CD4-positive, alpha-beta T cell treated with Interferon alpha-2 for 1 hour (primary cell): ENCODE data around the gene CFAP97.
"Not testable (repeated sequence)": the region's sequence is repeated elsewhere in the genome, so short reads cannot be mapped to it uniquely, and the experiment has no call there.

Source experiments
- DNase-seq, 2 donors: peaks; one replicate each; pipeline ENCODE4 v3.0.0-alpha.2; 2020 to 2022

CFAP97 gene

DNA sequence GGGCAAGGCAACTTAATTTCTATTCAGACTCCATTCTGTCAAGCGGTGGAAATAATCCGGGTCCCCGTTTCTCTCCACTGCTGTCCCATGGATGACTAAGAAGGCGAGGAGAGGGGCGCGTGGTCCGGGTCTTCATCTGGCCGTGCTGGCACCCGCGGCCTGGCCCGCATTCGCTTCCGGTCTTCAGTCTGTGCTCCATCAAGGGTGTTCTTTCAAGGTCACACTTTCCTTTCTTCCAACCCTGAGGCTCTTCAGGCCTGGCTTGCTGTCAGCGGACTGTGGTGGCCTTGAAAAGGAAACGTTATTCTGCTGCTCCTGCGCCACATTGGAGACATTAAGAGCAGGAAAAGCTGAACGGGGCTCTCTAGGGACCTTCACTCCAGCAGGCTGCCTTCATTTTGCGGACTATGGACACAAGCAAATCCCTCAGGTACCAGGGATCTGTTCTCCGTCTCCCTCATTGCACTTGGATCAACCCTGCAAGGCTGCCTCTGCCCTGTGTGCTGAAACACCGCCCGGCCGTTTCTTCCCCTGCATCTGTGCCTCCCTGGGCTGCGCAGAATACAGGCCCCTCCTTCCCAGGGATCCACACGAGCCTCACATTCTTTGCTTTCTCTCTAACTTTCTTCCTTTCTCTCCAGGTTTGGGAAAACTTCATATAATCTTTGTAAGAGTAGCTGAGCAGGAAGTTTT lies 66.4 kb downstream of the CFAP97 start:
- DNase-seq = no peak

DNA sequence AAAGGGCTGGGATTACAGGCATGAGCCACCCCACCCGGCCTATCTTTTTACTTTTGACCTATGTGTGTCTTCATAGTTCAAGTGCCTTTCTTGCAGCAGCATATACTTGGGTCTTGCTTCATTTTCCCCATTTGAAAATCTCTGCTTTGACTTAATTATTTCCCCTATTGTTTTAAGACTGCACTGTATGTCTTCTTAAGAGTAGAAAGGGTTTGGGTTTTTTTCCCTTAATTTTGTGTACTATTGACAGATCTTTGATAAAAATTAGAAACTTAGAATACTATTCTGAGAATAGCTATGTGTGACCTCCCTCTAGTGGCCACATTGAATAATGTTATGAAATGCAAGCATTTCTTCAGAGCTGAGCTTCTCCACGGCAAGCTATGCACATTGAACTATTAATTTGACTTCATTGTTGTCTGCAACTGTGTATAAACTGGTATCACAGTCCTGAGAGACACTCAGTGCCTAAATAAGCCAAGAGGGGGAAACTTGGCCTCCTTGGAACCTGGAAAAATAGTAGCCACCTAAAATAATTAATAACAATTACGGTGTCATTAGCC lies 69.4 kb downstream of the CFAP97 start:
- peak in 1 of 2 donors; percentile 62 for DNase-seq

DNA sequence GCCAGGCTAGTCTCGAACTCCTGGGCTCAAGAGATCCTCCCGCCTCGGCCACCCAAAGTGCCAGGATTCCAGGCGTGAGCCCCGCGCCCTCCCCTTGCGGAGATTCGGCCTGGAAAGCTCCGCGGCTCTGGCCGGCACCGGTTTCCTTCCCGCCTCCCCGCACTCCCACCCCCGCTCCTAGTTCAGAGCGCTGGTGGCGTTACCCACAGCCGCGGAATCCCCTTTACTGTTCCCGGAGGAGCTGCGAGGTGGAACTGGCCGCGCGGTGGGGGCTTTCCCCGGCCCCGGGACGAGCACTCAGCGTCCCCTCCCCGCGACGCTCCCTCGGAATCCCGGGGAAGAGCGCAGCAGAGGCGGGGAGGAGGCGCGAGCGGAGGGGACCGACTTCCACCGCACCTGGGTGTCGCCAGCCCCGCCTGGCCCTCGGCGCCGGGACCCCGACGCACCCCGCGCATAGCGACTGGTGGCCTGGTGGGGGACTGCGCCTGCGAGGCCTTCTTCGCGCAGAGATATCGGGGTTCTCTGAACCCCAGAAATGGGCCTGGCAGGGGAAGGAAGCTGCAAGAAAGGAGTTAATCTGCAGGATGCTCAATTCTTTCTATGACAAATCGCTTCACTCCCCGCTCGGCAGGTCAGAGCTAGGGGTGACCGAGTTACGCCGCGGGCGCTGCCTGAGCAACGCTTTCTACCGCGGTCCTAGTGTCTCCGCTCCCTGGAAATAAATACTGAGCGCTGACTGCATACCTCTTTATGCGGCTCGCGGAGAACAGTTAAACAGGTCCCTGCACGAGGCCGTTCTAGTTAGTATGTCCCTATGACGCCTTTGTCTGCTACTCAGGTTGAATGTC lies 75.3 kb downstream of the CFAP97 start:
- peak in 1 of 2 donors; percentile 36 for DNase-seq

DNA sequence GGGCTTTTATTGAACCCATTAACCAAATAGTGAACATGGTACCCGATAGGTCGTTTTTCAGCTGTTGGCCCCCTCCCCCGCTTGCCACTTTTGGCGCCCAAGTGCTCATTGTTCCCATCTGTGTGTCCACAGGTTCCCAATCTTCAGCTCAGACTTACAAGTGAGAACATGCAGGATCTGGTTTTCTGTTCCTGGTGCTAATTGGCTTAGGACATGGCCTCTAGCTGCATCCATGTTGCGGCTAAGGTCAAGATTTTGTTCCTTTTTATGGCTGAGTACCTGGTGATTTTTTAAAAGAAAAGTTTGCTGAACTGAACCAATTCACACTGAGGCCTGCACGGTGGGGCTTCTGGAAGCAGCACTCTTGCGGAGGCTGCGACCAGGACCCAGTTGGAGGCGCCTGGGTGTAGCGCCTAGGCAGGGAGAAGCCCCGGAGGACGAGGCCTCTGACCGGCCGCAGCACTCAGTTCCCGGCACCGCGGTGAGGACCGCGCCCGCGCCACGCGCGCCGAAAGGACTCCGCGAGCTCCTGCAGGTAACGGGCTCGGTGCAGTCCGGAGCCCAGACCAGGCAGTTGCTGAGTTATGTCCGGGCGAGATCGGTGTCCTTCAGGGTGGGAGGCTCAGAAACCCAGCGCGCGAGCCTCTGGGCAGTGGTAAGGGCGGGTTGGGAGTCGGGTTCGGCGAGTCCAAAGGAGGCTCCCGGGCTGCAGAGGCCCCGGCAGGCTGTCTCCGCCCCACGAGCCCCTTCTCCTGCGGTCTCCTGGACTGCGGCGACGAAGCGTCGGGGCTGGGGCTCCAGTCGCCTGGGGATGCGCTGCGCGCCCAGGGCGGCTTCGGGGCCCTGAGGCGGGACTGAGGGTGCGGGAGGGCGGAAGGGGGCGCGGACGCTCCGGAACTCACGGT lies 76.5 kb downstream of the CFAP97 start:
- DNase-seq = no peak

DNA sequence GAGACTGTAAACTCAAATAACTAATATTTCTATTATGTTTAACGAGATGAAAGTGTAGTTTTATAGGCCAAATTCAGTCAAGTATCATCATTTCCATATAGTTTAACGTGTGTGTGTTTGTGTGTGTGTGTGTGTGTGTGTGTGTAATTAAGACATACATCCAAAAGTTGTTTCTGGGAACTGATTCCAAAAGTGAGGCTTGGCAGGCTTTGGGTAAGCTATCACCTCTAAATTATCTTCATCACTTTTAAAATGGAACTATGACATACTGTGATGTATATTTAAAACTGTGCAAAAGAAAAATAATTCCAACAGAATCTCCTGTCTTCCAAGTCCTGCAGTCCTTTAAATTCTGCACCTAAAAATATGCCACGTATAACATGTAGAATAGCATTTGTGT lies 79.8 kb downstream of the CFAP97 start:
- no peak for DNase-seq

DNA sequence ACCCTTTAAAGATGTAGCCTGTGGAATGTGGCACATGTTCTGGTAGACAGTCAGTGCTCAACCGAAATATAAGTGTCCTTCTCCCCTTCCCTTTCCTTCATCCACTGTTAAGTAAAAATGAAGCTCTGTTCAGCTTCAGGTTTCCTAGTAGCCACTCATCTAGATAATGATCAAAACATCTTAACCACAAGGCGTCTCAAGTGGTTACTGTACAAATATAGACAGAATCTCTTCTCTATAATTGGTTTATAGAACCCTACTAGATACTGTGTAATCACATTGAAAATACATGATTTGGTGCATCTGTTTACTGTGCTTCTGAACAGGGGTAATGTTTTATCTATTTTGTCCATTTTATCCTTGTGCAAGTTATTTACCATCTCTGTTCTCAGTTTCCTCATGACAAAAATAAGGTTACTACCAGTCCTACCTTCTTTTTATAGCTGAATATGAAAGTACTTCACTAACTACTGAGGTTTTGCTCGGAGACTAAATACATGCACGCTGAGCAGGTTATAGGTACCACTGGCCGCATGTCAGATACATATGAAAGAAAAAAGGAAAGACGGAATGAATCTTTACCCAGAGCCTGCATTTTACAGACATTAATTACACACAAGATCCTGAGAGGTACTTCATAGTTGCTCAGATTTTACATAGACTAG lies 81.0 kb downstream of the CFAP97 start:
- DNase-seq = no peak

DNA sequence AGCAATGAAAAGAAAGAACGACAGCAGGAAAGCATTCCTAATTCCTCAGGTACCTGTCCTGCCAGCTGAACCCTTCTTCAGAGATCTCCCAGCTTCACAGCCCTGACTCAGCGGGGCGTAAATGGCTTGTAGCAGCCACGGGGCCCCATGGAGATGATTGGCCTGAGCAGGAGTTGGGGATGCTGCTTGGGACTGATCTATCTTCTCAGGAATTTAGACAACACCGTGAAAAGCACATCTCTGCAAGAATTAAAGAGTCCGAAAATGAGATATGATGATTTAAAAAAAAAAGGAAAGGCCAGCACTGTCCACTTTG lies 83.2 kb downstream of the CFAP97 start:
- no peak for DNase-seq

DNA sequence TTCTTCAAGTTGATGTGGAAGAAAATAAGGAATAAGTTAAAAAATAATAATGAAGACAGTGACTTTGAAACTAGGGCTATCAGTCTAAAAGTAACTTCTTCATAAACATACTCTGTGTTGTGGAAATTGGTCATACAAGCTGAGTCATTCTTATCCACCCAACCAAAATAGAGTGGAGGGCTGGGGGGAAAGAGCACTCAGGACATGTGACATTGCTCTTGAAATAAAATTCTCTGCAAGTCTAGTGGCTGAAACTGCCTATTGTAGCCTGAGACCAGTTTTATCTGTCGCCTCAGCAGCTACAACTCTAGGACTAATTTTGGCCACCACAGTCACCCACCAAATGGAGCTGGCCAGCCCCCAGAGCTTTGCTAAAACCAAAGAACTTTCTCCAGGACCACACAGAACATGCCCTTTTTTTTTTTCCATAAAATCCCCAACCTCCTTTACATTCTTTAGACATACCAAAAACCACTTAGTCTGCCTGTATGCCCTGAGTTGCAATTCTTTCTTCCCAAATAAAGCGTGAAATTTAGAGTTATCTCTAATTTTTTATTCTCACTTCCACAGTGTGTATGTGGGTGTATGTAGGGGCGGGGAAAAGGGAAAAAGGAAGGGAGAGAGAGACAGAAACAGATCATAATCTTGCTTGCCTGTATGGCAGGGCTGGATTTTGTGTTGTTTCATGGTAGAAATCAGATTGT lies 83.7 kb downstream of the CFAP97 start:
- DNase-seq = no peak

DNA sequence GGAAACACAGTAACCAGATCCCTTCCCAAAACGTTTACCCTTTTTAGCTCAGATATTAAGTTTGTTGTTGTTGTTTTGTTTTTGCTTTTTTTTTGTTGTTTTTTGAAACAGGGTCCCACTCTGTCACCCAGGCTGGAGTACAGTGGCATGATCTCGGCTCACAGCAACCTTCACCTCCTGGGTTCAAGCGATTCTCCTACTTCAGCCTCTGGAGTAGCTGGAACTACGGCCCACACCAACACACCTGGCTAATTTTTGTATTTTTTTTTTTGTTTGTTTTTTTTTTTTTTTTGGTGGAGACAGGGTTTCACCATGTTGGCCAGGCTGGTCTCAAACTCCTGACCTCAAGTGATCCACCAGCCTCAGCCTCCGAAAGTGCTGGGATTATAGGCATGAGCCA lies 84.3 kb downstream of the CFAP97 start:
- not testable (repeated sequence) for DNase-seq

DNA sequence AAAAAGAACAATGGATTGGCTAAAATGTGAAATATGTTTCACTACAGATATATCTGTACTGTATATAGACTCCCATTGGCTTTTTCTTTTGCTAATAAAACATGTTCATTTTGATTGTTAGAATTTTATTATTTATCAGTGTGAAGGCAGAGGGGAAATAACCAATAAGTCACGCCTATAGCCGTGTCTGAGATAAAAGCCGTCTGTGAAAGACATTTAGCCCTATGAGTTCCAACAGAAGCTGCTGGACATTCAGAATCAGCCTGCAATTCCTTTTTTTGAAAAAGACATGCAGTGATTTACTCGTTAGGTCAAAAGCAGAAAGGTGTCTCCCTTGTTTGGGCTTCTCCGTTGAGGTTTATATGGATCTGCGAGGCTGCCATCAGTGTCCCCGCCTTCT lies 84.9 kb downstream of the CFAP97 start:
- no peak for DNase-seq

DNA sequence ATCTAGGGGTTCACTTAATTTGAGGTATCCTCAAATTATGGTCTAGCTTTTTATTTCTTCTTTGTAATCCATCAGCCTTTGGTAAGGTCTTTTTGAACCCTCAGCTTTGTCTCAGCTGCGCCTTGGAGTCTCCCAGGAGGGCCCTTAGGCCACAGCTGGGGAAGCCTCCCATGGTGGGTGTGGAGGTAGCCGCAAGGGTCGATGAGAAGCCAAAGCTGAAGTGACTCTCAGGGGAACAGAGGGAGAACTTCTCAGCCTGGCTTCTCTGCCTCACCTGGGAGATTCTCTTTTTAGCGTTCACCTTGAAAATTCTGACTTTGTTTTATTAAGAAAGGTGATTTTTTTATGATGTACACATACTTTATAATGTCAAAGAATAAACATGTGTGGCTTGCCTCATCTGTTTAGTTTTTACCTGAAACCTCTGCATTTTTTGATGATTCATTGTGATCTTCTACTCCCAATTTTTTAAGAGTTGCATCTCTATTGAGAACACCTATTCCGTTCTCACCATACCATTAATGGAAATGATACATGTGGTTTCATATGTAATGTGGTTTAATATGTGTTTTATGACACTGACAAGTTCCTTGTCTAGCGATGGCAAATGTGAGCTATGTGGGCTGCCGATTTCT lies 86.4 kb downstream of the CFAP97 start:
- DNase-seq = no peak

DNA sequence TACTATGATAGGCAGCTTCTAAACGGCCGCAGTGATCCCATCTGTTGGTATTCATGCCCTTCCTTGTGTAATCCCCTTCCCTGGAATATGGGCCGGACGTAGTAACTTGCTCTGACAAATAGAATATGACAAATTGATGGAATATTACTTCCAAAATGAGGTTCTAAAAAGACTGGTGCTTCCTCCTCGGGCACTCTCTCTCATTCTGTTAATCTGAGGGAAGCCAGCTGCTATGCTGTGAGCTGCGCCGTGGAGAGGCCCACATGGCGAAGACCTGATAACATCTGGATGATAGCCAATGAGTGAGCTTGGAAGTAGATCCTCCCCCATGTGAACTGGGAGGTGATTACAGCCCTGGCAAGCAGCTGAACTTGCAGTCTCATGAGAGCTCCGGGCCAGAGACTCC lies 88.0 kb downstream of the CFAP97 start:
- no peak for DNase-seq

DNA sequence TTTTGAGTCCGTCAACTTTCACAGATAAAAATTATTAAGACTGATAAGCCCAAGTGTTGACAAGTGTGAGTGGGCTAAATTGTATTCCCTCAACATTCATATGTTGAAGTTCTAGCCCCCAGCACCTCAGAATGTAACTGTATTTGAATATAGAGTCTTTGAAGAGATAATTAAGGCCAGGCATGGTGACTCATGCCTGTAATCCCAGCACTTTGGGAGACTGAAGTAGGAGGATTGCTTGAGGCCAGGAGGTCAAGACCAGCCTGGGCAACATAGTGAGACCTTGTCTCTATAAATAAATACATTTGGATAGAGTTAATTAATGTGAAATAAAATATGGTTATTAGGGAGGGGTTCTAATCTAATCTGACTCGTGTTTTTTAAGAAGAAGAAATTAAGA lies 90.5 kb downstream of the CFAP97 start:
- DNase-seq = no peak

DNA sequence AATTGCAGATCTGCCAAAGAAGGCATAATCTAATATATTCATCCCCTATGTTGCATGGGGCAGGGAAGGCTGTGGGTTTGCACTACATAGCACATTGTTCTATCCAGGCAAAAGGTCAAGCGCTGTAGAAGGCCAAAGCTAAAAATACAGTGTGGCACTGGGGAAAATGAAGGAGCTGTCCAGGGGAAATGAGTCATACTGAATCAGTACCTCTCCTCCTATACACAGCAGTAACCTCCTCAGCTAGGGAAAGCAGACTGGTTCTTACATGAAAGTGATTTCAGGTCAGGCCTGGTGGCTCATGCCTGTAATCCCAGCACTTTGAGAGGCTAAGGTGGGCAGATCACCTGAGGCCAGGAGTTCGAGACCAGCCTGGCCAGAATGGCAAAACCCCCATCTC lies 91.7 kb downstream of the CFAP97 start:
- DNase-seq = no peak

DNA sequence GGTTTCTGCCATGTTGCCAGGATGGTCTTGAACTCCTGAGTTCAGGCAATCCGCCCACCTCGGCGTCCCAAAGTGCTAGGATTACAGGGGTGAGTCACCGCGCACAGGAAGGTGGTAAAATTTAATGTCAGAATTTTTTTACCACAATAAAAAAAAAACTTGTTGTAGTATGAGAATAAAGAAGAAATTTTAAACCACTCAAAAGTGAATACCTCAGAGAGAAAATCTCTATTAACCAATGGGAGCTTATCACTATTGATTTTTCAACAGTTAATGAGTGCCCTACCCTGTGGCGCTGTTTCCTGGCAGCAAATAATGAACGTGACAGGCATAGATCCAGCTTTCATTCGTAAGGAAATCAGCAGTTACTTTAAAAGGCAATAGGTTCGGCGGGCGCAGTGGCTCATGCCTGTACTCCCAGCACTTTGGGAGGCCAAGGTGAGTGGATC lies 93.4 kb downstream of the CFAP97 start:
- no peak for DNase-seq

DNA sequence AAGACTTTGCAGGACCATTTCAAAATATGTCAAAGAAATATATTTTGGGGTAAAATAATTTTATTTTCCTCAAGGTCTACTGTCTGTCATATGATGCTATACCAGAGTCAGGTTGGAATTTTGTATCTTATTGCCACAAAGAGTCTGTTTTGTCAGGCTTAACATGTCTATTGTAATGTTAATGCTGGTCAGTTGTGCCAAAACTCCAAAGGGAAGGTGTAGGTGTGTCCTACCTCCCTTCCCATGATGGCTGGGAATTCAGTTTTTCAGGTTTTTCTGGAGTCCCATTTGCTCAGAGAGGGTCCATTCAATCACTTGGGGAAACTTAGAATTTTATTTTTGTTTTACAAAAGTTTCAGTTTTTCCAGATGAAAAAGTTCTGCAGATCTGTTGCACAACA lies 94.1 kb downstream of the CFAP97 start:
- DNase-seq = no peak
